H9 (cell line): ENCODE results near the gene DAB2IP. TPM values are rescaled to one million over a fixed set of nuclear protein-coding genes. Genes with fewer than 3 reads are reported as not detected.
A peak's percentile ranks its signal among the peaks of the same experiment; 100 is the strongest.

Source experiments
- DNase-seq: peaks from one replicate; pipeline ENCODE4 v3.0.0-alpha.2; 2017
- H2AFZ ChIP-seq: one replicate; pipeline ENCODE4 v1.6.1; 2013; ENCODE audit warnings: mild to moderate bottlenecking, low read length, control low read depth, moderate library complexity
- H2AK5ac ChIP-seq: 2 replicates; pipeline ENCODE4 v1.6.1; 2013; ENCODE audit warnings: low read length, control low read depth, mixed read lengths; ENCODE audit not compliant: insufficient read length
- H2BK120ac ChIP-seq: one replicate; pipeline ENCODE4 v1.6.1; 2013; ENCODE audit warnings: low read depth, mild to moderate bottlenecking, low read length, control low read depth, inconsistent platforms; ENCODE audit not compliant: poor library complexity, severe bottlenecking
- H2BK12ac ChIP-seq: 2 replicates; pipeline ENCODE4 v1.6.1; 2013; ENCODE audit warnings: low read length, control low read depth, mixed read lengths, low read depth; ENCODE audit not compliant: insufficient read length
- H2BK15ac ChIP-seq: 2 replicates; pipeline ENCODE4 v1.6.1; 2013; ENCODE audit warnings: low read depth, low read length, control low read depth
- H2BK20ac ChIP-seq: one replicate; pipeline ENCODE4 v1.6.1; 2013; ENCODE audit warnings: low read depth, mild to moderate bottlenecking, low read length, control low read depth, inconsistent platforms; ENCODE audit not compliant: poor library complexity, severe bottlenecking
- H2BK5ac ChIP-seq: 2 replicates; pipeline ENCODE4 v1.6.1; 2013; ENCODE audit warnings: low read length, control low read depth, mixed read lengths; ENCODE audit not compliant: insufficient read length
- H3K14ac ChIP-seq: 2 replicates; pipeline ENCODE4 v1.6.1; 2013; ENCODE audit warnings: low read length, control low read depth; ENCODE audit not compliant: insufficient read depth
- H3K18ac ChIP-seq: 2 replicates; pipeline ENCODE4 v1.6.1; 2013; ENCODE audit warnings: low read depth, mild to moderate bottlenecking, mixed read lengths, low read length, control low read depth; ENCODE audit not compliant: insufficient read length
- H3K23ac ChIP-seq: 2 replicates; pipeline ENCODE4 v1.6.1; 2013; ENCODE audit warnings: low read length, control low read depth, mixed read lengths, low read depth; ENCODE audit not compliant: insufficient read length
- H3K23me2 ChIP-seq: 2 replicates; pipeline ENCODE4 v1.6.1; 2013; ENCODE audit warnings: low read depth, mild to moderate bottlenecking, mixed read lengths, low read length, control low read depth; ENCODE audit not compliant: insufficient read length, poor library complexity, severe bottlenecking
- H3K27ac ChIP-seq: 2 replicates; pipeline ENCODE4 v1.5.1; 2013; ENCODE audit warnings: low read length, control low read depth, mixed read lengths, low read depth; ENCODE audit not compliant: insufficient read length
- H3K27me3 ChIP-seq: 2 replicates; pipeline ENCODE4 v1.6.1; 2013; ENCODE audit warnings: low read length, control low read depth, inconsistent platforms; ENCODE audit not compliant: insufficient read depth
- H3K4ac ChIP-seq: 2 replicates; pipeline ENCODE4 v1.6.1; 2013; ENCODE audit warnings: low read depth, mild to moderate bottlenecking, control low read depth, inconsistent platforms, low read length, moderate library complexity
- H3K4me1 ChIP-seq: 2 replicates; pipeline ENCODE4 v1.6.1; 2013; ENCODE audit warnings: low read length, control low read depth, inconsistent platforms; ENCODE audit not compliant: insufficient read depth
- H3K4me2 ChIP-seq: 2 replicates; pipeline ENCODE4 v1.6.1; 2013; ENCODE audit warnings: low read length, control low read depth, mixed read lengths; ENCODE audit not compliant: insufficient read length, insufficient read depth
- H3K56ac ChIP-seq: 2 replicates; pipeline ENCODE4 v1.6.1; 2013; ENCODE audit warnings: low read depth, mild to moderate bottlenecking, mixed read lengths, low read length, control low read depth; ENCODE audit not compliant: insufficient read length
- H3K79me1 ChIP-seq: 2 replicates; pipeline ENCODE4 v1.6.1; 2013; ENCODE audit warnings: low read depth, mild to moderate bottlenecking, moderate library complexity, low read length, control low read depth, inconsistent platforms; ENCODE audit not compliant: insufficient read depth, poor library complexity, severe bottlenecking
- H3K79me2 ChIP-seq: 2 replicates; pipeline ENCODE4 v1.6.1; 2013; ENCODE audit warnings: low read length, control low read depth, inconsistent platforms; ENCODE audit not compliant: insufficient read depth
- H3K9ac ChIP-seq: 2 replicates; pipeline ENCODE4 v1.6.1; 2013; ENCODE audit warnings: low read length, control low read depth, mixed read lengths; ENCODE audit not compliant: insufficient read length; ENCODE audit errors: extremely low read depth
- H3K9me3 ChIP-seq: one replicate; pipeline ENCODE4 v1.6.1; 2013; ENCODE audit warnings: low read depth, low read length, inconsistent platforms; ENCODE audit not compliant: control insufficient read depth
- H3T11ph ChIP-seq: one replicate; pipeline ENCODE4 v1.6.1; 2013; ENCODE audit warnings: mild to moderate bottlenecking, low read length, control low read depth, inconsistent platforms
- H4K20me1 ChIP-seq: one replicate; pipeline ENCODE4 v1.6.1; 2013; ENCODE audit not compliant: control insufficient read depth, insufficient read length, insufficient read depth
- H4K5ac ChIP-seq: 2 replicates; pipeline ENCODE4 v1.6.1; 2013; ENCODE audit warnings: low read depth, mild to moderate bottlenecking, mixed read lengths, low read length, control low read depth; ENCODE audit not compliant: insufficient read length
- H4K8ac ChIP-seq: replicated peaks from 2 replicates; pipeline ENCODE4 v1.6.1; 2013; ENCODE audit warnings: low read length, control low read depth, mixed read lengths, low read depth; ENCODE audit not compliant: insufficient read length
- H4K91ac ChIP-seq: 2 replicates; pipeline ENCODE4 v1.6.1; 2013; ENCODE audit warnings: low read depth, mild to moderate bottlenecking, moderate library complexity, mixed read lengths, low read length, control low read depth; ENCODE audit not compliant: insufficient read length
- H3K27ac Mint-ChIP-seq, 3 experiments: 2 replicates in 2 of 3; 3 replicates in 1 of 3; pipeline ENCODE4 v1.8.0; 2020 to 2021; ENCODE audit warnings: mixed read lengths in 3 of 3, mild to moderate bottlenecking in 1 of 3, moderate library complexity in 1 of 3
- H3K27me3 Mint-ChIP-seq: 2 replicates; pipeline ENCODE4 v1.8.0; 2021; ENCODE audit warnings: low read depth, mild to moderate bottlenecking, moderate library complexity, mixed read lengths
- H3K36me3 Mint-ChIP-seq, 3 experiments: 2 replicates in 2 of 3; 3 replicates in 1 of 3; pipeline ENCODE4 v1.8.0; 2020 to 2021; ENCODE audit warnings: low read depth in 3 of 3, mixed read lengths in 3 of 3; ENCODE audit not compliant: insufficient read depth in 1 of 3
- H3K4me1 Mint-ChIP-seq, 2 experiments: 2 replicates each; pipeline ENCODE4 v1.8.0; 2020; ENCODE audit warnings: mixed read lengths in 2 of 2
- H3K4me3 Mint-ChIP-seq, 2 experiments: 2 replicates in 1 of 2; 3 replicates in 1 of 2; pipeline ENCODE4 v1.8.0; 2020 to 2021; ENCODE audit warnings: mild to moderate bottlenecking in 2 of 2, mixed read lengths in 2 of 2, moderate library complexity in 1 of 2
- H3K9me3 Mint-ChIP-seq, 2 experiments: 2 replicates in 1 of 2; 3 replicates in 1 of 2; pipeline ENCODE4 v1.8.0; 2020; ENCODE audit warnings: mild to moderate bottlenecking in 2 of 2, mixed read lengths in 2 of 2, moderate library complexity in 1 of 2
- CTCF ChIP-seq: fragments of 200-600 bp; sonication (generic); conservative IDR thresholded peaks from 3 replicates; pipeline ENCODE4 v1.8.0; 2021; ENCODE audit warnings: antibody characterized with exemption, mild to moderate bottlenecking
- WGBS: extraction: QIAGEN DNeasy Blood & Tissue Kit; methylation state at CpG from one replicate; pipeline ENCODE4 v1.1.7; 2013; ENCODE audit warnings: missing lambda C conversion rate, low lambda C conversion rate, mixed read lengths; ENCODE audit not compliant: insufficient read length; ENCODE audit errors: extremely low coverage; 5-methylcytosine and 5-hydroxymethylcytosine counted together
- total RNA-seq: library from RNA; stranded (reverse); gene quantifications from 2 replicates; pipeline ENCODE4 v1.2.1, GENCODE V29; 2021

The DAB2IP gene
- total RNA-seq, 1 experiment from 2014 or later: 22.6 TPM

DNA sequence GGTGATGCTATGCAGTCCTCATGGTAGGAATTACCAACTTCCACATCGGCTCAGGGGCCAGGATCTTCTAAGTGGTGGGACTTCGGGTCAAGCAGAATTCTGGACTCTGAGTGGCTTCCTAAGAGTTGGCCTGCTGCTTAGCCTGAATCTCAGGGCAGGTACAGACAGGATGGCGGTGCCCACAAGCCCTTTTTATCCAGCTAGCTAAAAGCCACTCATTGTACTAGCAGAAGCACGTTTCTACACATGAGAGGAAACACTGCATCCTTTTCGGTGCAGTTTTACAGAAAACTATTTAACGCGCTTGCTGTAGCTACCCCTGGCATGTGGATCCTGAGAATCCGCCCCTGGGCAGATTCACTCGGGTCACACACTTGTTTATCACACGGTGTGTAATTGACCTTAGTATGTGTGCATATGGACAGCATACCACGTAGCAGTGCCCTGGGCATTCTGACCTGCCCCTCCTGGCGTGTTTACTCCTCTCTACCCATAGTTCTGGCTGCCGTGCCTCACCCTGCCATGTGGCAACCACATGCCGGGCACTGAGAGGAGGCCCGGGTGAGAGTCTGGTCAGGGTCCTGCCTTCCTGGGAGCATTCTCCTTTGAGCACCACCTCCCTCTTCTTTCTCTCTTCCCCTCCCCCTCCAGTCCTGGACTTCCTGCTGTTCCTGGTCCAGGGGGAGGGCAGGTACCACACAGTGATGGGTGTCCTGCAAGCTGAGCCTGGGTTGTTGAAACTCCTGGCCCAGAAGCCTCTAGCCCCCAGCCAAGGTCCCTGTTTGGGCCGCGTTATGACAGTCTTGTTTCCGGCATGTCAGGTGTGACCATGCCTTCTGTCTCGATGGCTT is 65.9 kb downstream of the DAB2IP start:
- no peak for TF ChIP-seq CTCF
- H3K23me2 ChIP-seq: no peaks in the 10 kb centered on the region
- no peak overlapping the region for H4K8ac ChIP-seq
- peaks cover 0 to 4% (median 4%) of the 10 kb centered on the region in 3 experiments; a peak in 2 of 7 replicates for H3K36me3 Mint-ChIP-seq
- H3K4me3 Mint-ChIP-seq: no peak overlapping the region
- H3K9me3 ChIP-seq: no peaks in the 10 kb centered on the region
- H3K27me3 Mint-ChIP-seq: no peaks in the 10 kb centered on the region
- H2BK15ac ChIP-seq: no peak overlapping the region
- H2AK5ac ChIP-seq: no peak overlapping the region
- H2AFZ ChIP-seq: no peak overlapping the region
- no peak overlapping the region; the same call in 1 of the 2 replicates for H3K14ac ChIP-seq
- H3K23ac ChIP-seq: no peak overlapping the region
- H3K27ac Mint-ChIP-seq: peak overlapping the region in 1 of 3 experiments; percentile 67; a peak in 2 of 7 replicates
- no peak overlapping the region for H3K18ac ChIP-seq
- no peak overlapping the region for H4K5ac ChIP-seq
- H4K20me1 ChIP-seq: peaks cover 2% of the 10 kb centered on the region
- no peaks in the 10 kb centered on the region for H3K79me2 ChIP-seq
- H3K27ac ChIP-seq: no peak overlapping the region
- no peaks in the 10 kb centered on the region for H3K27me3 ChIP-seq
- H3K4me2 ChIP-seq: no peak overlapping the region
- H3K4me1 ChIP-seq: peaks cover 8% of the 10 kb centered on the region; the same call in 1 of the 2 replicates
- H3K56ac ChIP-seq: no peak overlapping the region
- no peak overlapping the region for H3T11ph ChIP-seq
- H2BK20ac ChIP-seq: no peak overlapping the region
- H3K4me1 Mint-ChIP-seq: peaks cover 45 to 56% of the 10 kb centered on the region in 2 experiments
- H2BK120ac ChIP-seq: no peak overlapping the region
- no peak for DNase-seq
- H3K9me3 Mint-ChIP-seq: no peaks in the 10 kb centered on the region
- no peaks in the 10 kb centered on the region for H3K79me1 ChIP-seq
- no CpG with 5 or more reads among the region's 19 CpGs for WGBS
- no peak overlapping the region for H3K4ac ChIP-seq
- H3K9ac ChIP-seq: no peak overlapping the region
- no peak overlapping the region for H2BK12ac ChIP-seq
- no peak overlapping the region for H2BK5ac ChIP-seq
- H4K91ac ChIP-seq: no peak overlapping the region
